Measurements from ENCODE around the gene MTA3.

The MTA3 gene

GRCh38 chr2:42762823-42763804 is 194.7 kb downstream of the MTA3 start:
- no peak for DNase-seq (ENCODE audit: low read depth)

DNA sequence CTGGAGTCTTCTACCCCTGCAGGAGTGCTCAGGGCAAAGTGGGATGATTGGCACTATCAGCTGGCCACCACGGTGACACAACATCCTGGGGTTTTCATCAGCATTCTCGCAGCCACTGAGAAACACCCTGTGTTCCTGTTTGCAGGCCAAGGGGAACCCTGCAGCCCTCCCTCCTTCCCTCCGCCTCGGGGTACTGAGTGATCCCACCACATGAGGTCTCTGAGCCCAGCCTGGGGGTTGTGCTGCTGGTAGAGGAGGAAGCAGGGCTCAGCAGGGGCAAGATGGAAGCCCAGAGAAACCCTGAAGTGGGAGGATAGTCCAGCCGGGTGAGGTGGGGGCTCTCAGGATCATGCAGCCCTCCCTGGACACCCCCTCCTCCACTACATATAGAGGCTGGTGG is 195.7 kb downstream of the MTA3 start, which contains the start of gene OXER1:
Gene OXER1, minus strand, starts transcription at position 40 of the 400 bp plus-strand sequence. CDS start 73 bp downstream, outside the sequence.
- DNase-seq (ENCODE audit: low read depth): no peak

DNA sequence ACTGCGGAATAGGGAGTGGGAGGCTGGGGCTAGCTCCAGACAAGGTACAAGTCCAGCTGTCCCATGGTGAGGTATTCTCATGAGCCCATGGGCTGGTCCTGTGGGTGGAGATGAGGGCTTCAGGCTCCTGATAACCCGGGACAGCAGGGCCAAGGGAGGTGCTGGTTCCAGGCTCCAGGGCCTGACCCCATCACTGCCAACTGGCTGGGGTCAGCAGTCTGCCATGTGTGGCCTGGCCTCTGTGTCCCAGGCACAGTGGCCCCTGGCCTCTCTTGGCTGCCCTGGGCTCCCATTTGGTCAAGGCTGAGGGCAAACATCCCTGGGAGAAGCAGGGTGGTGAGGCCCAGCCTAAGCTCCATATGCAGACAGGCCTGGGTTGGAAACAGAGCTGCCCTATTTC is 196.5 kb downstream of the MTA3 start:
- no peak for DNase-seq (ENCODE audit: low read depth)

- no peak for DNase-seq (ENCODE audit: low read depth)
Measured at GRCh38 chr2:42765686-42766085, 197.3 kb downstream of the MTA3 start.

GRCh38 chr2:42767080-42767898 is 198.9 kb downstream of the MTA3 start:
- no peak for DNase-seq (ENCODE audit: low read depth)

GRCh38 chr2:42767899-42768705 is 199.7 kb downstream of the MTA3 start:
- no peak for DNase-seq (ENCODE audit: low read depth)

DNA sequence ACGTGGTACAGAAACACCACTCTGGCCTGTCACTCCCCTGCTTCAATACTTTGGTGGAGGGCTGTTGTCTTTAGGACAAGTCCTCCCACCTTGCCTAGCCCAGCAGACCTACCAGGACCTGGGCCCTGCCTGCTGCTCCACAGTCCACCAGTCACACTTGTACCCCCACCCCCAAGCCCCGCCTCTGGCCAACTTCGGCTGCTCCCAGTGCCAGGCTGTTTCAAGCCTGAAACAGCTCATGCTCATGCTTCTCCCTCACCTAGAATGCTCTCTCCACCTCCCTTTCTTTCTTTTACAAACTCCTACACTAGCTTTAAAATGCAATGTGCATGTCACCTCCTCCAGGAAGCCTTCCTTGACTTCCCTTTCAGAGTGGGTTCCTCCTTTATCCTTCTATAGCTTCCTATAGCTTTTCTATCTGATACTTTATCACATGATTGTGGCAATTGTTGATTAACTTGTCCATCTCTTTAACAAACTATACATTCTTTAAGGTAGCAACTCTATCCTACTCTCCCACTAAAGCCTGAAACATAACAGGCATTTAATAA is 200.3 kb downstream of the MTA3 start:
- DNase-seq (ENCODE audit: low read depth): no peak

- DNase-seq (ENCODE audit: low read depth): no peak
Measured at GRCh38 chr2:42769583-42770287, 201.3 kb downstream of the MTA3 start.

- DNase-seq (ENCODE audit: low read depth): no peak
Measured at GRCh38 chr2:42770288-42771131, 202.1 kb downstream of the MTA3 start.

DNA sequence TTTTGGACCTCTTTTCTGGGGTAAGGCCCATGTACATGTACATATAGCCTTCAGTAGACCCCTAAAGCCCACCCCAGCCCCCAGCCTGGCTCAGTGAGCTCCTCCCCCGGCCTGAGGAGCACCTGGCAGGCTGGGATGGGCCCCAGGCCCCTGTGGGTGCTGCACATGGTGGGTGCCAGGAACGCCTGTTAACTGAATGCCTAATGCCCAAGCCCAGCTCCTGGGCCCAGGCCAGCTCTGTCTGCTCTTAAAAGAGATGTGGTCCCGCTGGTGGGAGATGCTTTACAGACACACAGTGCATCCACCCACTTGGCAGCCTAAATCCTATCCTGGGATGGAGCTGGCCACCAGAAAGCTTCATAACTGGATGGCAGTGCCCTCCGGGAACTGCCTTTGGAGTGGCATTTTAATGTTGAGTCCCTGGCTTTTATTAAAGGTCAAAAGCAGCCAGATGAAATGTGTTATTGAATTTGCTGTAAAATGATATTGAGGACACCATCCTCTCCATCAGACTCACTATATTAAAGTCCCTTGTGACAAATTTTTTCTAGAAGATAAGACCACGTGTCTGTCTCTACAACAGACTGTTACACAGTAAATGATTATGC is 203.2 kb downstream of the MTA3 start:
- no peak for DNase-seq (ENCODE audit: low read depth)

DNA sequence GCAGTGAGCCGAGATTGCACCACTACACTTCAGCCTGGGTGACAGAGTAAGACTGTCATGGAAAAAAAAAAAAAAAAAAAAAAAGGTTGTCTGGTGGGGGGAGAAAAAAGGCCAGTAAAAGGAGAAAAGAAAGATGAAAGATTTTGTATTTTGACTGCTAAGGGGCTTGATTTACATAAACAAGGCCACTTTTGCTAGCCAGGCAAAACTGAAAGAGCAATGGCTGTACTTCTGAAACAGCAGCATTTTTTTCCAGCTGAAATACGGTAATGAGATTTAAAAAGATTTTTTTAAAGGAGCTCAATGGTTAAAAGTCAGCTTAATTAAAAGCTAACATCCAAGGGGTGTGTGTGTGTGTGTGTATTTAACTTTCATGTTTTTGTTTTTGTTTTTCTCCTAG is 206.8 kb downstream of the MTA3 start:
- no peak for DNase-seq (ENCODE audit: low read depth)

GRCh38 chr2:42775810-42776209 is 207.4 kb downstream of the MTA3 start:
- no peak for DNase-seq (ENCODE audit: low read depth)

DNA sequence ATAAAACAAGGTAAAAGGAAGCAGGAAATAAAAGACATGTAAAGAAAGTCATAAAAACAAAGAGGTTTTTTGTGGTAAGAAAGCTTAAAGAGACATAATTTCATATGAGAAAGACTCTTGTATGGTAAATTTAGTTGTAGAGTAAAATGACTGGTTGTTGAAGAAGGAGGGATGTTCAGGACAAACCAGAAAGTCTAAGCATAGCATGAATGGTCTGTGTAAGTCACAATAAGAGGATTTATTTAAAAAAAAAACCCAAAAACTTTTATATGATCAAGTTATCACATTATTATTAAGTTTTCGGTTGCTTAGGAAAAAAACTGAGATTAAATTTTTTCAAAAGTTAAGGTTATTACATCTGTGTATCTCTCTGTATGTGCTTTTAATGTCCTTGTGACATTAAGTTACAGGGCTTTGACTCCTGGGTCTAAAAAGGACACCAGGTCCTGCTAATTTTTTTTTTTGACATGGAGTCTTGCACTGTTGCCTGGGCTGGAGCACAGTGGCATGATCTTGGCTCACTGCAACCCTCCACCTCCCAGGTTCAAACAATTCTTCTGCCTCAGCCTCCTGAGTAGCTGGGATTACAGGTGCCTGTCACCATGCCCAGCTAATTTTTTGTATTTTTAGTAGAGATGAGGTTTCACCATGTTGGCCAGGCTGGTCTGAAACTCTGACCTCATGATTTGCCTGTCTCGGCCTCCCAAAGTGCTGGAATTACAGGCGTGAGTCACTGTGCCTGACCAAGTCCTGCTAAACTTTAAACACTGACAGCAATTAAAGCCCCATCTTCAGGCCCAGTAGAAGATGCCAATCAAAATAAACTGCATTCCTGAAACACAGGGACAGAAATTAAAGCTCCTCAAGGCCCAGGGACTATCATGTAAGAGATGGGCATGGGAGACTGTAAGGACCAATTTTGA is 209.7 kb downstream of the MTA3 start:
- no peak for DNase-seq (ENCODE audit: low read depth)

DNA sequence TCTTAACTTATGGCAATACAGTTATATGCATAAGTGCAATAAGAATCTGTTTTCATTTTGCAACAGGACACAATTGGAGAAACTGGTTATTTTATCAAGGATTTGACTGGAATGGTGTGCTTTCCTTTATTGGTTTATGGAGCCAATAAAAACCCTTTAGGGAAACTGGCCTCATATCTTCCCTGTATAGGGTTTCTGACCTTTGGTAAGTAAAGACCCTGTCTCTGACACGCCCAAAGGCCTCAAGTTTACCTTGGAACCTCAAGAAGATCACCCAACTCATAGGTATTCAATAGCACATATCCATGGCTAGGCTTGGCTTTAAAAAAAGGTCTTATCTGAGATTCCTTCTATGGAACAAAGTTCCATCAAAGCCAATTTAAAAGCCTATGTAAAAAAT is 212.7 kb downstream of the MTA3 start:
- DNase-seq (ENCODE audit: low read depth): no peak

DNA sequence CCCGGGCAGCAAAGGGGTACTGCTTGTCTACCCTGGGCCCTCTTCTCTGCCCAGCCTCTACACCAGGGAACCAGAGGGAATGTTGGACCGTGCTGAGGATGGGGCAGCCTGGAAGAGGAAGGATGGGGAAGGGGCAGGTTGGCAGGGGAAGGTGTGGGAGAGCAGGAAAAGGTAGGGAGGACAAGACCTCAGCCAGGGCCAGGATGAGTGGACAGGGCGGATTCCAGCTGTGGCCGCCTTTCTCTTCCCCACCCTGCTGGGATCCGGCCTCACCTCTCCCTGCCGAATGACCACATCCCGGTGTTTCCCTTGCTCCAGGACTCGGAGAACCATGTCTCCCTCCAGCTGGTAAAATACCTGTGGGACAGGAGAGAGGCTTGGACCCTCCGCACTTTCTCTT is 215.1 kb downstream of the MTA3 start:
- DNase-seq (ENCODE audit: low read depth): no peak

GRCh38 chr2:42784204-42784880 is 215.9 kb downstream of the MTA3 start:
- no peak for DNase-seq (ENCODE audit: low read depth)

DNA sequence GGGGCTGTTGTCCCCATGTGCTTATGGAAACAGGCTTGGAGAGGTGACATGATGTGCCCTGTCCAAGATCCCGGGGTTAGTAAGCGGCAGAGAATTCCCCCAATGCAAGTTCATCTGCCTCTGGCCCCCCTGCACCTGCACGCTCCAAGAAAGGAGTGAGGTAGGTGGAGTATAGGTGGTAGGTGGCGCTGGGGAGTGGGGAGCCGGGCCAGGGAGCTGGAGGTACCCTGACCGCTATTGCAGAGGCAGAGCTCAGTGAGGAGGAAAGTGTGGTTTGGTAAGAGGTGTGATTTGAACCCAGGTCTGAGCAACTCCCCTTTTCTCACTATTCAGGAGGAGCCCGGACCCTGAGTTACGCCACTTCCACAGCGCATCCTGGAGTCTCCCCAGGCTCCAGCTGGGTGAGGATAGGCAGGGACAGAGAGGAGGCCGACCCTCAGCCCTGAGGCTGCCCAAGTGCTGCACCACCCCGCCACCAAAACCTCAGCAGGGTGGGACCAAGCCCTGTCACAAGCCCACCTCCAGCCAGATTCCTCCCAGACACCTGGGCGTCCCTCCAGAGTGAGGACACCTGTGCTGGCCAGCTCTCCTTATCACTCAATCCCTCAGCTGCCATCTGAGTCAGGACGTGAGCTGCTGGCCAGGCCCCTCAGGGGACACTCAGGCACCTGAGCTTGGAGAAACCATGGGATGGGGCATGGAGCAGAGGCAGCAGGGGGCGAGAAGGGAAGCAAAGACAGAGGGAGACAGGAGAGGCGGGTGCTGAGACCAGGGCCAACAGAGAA is 218.3 kb downstream of the MTA3 start:
- no peak for DNase-seq (ENCODE audit: low read depth)

Measured in activated T-cell treated with anti-CD3 and anti-CD28 coated beads for 24 hours (primary cell).